RCC 7860 (cell line): Measurements from ENCODE around the gene IL18BP.
A peak's percentile ranks its signal among the peaks of the same experiment; 100 is the strongest.

Source experiments
- DNase-seq: peaks from one replicate; pipeline ENCODE4 v3.0.0-alpha.2; 2015; ENCODE audit warnings: low spot score
- FAIRE-seq: peaks from 2 replicates; lab custom pipeline; 2012; peaks lifted over from hg19 to GRCh38; lab: Jason Lieb, UNC

Gene IL18BP

DNA sequence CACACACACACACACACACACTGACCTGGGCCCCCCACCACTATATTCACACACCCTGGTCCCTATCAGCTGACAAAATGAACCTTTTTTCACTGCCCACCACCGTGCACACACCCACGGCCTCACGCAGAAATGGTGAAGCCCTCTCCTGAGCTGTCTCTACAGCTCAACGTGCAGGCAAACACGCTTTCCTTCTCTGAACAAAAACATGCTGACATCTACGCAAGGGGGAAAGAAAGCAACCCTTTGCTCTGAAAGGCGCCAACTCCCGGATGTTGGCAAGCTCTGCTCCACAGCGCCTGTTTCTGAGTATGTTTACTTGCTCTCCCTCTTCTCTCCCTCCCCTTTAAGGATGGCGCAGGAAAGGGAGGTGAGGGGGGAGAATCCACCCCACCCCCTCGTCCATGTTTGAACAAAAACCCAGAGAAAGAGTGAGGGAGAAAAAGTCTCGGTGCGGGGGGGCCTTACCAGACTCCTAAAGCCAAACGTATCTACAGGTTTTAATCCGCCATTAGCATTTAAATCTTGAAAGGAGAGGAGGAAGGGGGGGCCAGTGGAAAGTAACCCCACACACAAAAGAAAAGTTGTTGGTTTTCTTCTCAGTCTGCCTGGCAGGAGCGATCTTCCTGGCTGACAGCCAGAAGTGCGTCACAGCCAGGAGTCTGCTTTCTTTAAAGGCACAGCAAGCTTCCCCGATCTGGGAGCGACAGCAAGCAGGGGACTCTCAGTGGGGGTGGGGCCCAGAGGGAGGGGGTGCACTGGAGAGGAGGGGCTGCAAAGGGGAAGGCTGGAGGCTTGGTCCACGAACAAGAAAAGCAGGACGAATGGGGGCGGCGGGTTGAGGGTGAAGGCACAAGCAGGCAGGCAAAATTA is 42.0 kb downstream of the IL18BP start:
- no peak for FAIRE-seq
- peak; percentile 47 for DNase-seq

DNA sequence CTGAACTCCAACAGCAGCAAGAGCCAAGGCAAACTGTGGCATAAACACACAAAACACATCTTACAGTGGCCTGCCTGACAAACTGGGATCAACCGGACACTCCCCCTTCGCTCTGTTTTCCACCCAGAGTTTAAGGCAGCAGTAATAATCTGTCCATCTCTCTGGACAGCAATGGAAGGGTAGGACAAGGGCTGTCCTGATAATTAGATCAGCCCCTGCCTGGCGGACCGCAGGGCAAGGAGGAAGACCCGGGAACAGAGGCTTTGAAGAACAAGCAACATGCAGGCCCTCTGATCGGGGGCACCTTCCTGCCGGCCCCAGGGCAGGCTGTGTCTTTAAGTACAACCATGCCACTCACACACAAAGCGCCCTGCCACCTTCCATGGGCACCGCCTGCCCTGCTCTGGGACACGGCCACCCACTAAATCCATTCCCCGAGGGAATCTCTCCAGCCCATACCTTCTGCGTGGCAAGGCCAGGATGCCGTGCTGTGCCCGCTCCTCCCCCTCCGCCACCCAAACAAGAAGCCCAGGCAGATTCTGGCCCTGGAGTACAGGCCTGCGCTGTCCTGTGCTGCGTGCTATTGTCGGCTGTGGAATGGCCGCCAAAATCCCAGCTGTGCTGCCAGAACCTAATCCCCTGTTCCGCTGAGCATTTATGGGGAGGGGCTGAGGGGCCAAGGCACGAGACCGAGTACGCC is 42.8 kb downstream of the IL18BP start:
- FAIRE-seq (no peak), DNase-seq (peak; percentile 5)

DNA sequence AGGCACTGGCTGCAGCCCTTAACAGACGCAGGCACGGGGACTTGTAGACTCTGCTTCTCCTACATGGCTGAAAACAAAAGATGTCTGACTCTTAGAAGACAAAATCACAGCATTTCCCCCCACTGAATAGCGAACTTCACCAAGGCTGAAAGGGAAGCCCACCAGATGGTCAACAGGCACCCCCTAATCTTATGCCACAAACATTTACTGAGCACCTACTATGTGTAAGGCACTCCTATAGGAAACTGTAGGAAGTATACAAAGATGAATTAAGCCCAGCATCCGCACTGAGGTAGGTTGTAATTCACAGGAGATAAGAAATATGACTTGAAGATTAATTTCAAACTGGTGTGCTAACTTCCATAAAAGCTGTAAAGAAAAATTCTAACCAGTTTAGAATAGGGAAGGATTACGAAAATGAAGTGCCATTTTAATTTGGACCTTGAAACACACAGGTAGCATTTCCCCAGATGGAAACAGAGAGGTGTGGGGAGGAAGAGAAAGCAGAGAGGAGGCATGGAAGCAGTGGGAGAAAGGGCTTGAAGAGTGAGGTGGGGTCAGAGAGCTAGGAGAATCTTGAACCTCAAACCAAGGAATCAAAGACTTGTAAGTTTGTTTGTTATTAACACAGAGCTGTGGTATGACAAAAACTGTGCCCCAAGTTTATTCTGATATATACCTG is 43.5 kb downstream of the IL18BP start:
- FAIRE-seq (no peak), DNase-seq (no peak)

DNA sequence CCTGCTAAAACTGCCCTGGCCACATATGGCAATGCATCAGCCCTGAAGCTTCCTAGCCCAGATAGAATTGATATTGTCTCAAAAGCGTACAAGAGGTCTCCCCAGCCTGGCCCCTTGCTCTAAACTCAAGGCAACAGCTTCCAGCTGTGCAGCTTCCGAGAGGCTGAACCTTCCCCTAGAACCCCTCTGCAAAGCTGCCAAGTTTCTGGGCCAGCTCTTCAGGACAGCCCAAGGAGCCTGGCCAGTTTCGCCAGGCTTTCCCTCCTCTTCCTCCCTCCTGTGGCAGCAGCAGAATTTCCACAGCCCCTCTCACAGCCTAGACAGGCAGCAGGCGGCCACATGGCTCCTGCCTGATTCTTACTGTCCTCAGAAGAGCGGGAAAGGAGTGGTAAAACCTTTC is 47.1 kb downstream of the IL18BP start:
- no peak for DNase-seq
- no peak for FAIRE-seq

DNA sequence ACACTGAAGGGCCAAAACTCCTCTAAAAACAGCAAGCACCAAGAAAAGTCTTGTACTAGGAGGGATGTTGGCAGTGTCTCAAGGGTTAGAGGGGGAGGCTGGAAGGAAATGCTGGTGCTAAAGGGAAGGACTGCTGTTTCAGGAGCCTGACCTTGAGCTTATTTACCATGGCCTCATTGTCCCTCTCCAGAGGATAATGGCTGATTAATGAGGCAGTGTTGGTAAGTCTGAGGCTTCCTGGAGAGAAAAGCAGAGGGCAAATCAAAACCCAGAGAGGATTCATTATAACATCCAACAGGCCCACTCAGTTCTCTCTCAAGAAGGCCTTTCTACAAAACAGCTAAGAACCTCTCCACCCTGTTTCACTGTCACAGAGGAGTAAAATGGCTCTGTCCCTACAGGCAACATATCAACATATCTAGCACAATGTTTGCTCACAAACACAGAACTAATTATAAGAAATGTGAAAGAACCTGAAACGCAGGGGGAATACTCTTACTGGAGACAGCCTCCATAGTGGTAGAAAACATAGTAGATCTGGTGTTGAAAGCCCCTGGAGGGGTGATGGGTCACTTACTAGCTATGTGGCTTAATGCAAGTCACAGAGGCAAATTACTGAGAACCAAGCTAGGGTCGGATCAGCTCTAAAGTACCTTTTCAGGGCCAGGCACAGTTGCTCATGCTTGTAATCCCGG is 50.2 kb downstream of the IL18BP start:
- no peak for DNase-seq
- FAIRE-seq: no peak
